Testis (tissue), 2 donors: ENCODE results near the gene SART1.

Experiments used
- CTCF ChIP-seq, 3 experiments: fragments of 450-650 bp in 2 of 3; fragments of 200-600 bp in 1 of 3; sonication (generic) in 1 of 3; IDR thresholded peaks; one replicate each; pipeline ENCODE4 v1.5.1; 2016 to 2019; ENCODE audit warnings: antibody characterized with exemption in 3 of 3, mild to moderate bottlenecking in 2 of 3, moderate library complexity in 1 of 3
- POLR2A ChIP-seq: fragments of 450-650 bp; IDR thresholded peaks from one replicate; pipeline ENCODE4 v1.6.1; 2017; ENCODE audit warnings: antibody characterized with exemption, mild to moderate bottlenecking, moderate library complexity

- peak in 1 of 3 experiments; percentile 16 for TF ChIP-seq CTCF (IDR thresholded peaks at IDR 0.05)
- peak; percentile 18 for TF ChIP-seq POLR2A
These were observed at the start of gene SART1 for GRCh38 chr11:65961267-65962140.
